NCI-H2081 (cell line): ENCODE measurements around the gene FRRS1.

Experiments used
- DNase-seq, 2 experiments: peaks; one replicate each; lab custom pipeline; 2025; lab: John Stamatoyannopoulos, UW

FRRS1 gene

GRCh38 chr1:99728494-99729235 is 37.8 kb downstream of the FRRS1 start:
- no peak for DNase-seq

- DNase-seq = no peak
Observed at GRCh38 chr1:99727575-99728185, 38.8 kb downstream of the FRRS1 start.

GRCh38 chr1:99726818-99727217 is 39.6 kb downstream of the FRRS1 start:
- no peak for DNase-seq

- no peak for DNase-seq
Observed at GRCh38 chr1:99726407-99726806, 40.0 kb downstream of the FRRS1 start.

GRCh38 chr1:99725996-99726395 is 40.4 kb downstream of the FRRS1 start:
- no peak for DNase-seq

- no peak for DNase-seq
Observed at GRCh38 chr1:99723251-99723650, 43.2 kb downstream of the FRRS1 start.

GRCh38 chr1:99717005-99717404 is 49.4 kb downstream of the FRRS1 start:
- DNase-seq = no peak

GRCh38 chr1:99713006-99713405 is 53.4 kb downstream of the FRRS1 start:
- DNase-seq = no peak

GRCh38 chr1:99710994-99711393 is 55.4 kb downstream of the FRRS1 start:
- no peak for DNase-seq

- peak; percentile 43 to 58 for DNase-seq
Observed at GRCh38 chr1:99707535-99708142, 58.8 kb downstream of the FRRS1 start.

- no peak for DNase-seq
Observed at GRCh38 chr1:99705385-99705784, 61.0 kb downstream of the FRRS1 start.

GRCh38 chr1:99704356-99704816 is 62.0 kb downstream of the FRRS1 start:
- DNase-seq = no peak

GRCh38 chr1:99702221-99702620 is 64.2 kb downstream of the FRRS1 start:
- no peak for DNase-seq

- DNase-seq = no peak
Observed at GRCh38 chr1:99700020-99700419, 66.4 kb downstream of the FRRS1 start.

GRCh38 chr1:99697580-99697979 is 68.9 kb downstream of the FRRS1 start:
- DNase-seq = no peak

GRCh38 chr1:99696616-99697015 is 69.8 kb downstream of the FRRS1 start:
- DNase-seq = no peak

GRCh38 chr1:99691175-99691574 is 75.3 kb downstream of the FRRS1 start:
- no peak for DNase-seq

- peak; percentile 53 to 67 for DNase-seq
Observed at GRCh38 chr1:99685516-99686180, 80.8 kb downstream of the FRRS1 start.

- no peak for DNase-seq
Observed at GRCh38 chr1:99682291-99682751, 84.1 kb downstream of the FRRS1 start.

- no peak for DNase-seq
Observed at GRCh38 chr1:99681583-99681982, 84.9 kb downstream of the FRRS1 start.

- DNase-seq = no peak
Observed at GRCh38 chr1:99680270-99680669, 86.2 kb downstream of the FRRS1 start.

GRCh38 chr1:99677416-99677815 is 89.0 kb downstream of the FRRS1 start:
- no peak for DNase-seq

- DNase-seq = no peak
Observed at GRCh38 chr1:99676876-99677275, 89.6 kb downstream of the FRRS1 start.
